DOHH2 (cell line): ENCODE measurements around the gene CATSPERE.

Source experiments
- EZH2phosphoT487 ChIP-seq: fragments of 200-600 bp; sonication (generic); IDR thresholded peaks from 2 replicates; pipeline ENCODE4 v1.6.1; 2017; ENCODE audit warnings: borderline replicate concordance, mild to moderate bottlenecking, antibody characterized with exemption, low read length, moderate library complexity, mixed read lengths
- TF ChIP-seq, protein P1 (sequence below): fragments of 200-600 bp; sonication (generic); IDR thresholded peaks from one replicate; pipeline ENCODE4 v1.5.1; 2014; ENCODE audit warnings: antibody characterized with exemption, mild to moderate bottlenecking, low read depth, low read length; ENCODE audit not compliant: poor library complexity, severe bottlenecking

DNA sequence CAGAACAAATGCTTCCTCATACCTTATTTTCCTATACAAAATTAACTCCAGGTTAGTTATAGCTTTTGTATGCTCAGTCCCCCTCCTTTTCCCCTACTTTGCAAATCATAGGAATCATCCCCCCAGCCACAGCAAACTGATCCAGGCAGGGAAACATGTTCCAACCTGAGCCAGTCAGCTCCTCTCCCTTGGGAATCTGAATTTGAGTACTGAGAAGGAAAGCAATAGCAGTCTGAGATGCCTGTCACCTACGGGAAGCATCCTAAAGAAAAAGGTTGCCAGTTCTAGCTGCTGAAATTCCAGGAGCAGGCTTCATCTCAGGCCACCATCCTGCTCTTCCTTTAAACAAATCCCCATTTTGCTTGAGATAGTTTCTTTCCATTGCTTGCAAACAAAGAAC, 16.2 kb upstream of the CATSPERE start:
- TF ChIP-seq, protein P1, sequence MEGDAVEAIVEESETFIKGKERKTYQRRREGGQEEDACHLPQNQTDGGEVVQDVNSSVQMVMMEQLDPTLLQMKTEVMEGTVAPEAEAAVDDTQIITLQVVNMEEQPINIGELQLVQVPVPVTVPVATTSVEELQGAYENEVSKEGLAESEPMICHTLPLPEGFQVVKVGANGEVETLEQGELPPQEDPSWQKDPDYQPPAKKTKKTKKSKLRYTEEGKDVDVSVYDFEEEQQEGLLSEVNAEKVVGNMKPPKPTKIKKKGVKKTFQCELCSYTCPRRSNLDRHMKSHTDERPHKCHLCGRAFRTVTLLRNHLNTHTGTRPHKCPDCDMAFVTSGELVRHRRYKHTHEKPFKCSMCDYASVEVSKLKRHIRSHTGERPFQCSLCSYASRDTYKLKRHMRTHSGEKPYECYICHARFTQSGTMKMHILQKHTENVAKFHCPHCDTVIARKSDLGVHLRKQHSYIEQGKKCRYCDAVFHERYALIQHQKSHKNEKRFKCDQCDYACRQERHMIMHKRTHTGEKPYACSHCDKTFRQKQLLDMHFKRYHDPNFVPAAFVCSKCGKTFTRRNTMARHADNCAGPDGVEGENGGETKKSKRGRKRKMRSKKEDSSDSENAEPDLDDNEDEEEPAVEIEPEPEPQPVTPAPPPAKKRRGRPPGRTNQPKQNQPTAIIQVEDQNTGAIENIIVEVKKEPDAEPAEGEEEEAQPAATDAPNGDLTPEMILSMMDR: no peak
- no peak for TF ChIP-seq EZH2phosphoT487
